Posterior cingulate gyrus (tissue), 11 donors: ENCODE data around the gene F12.
"Not testable (repeated sequence)": the region's sequence is repeated elsewhere in the genome, so short reads cannot be mapped to it uniquely, and the experiment has no call there.

ENCODE experiments used
- DNase-seq, 10 donors: peaks; one replicate each; pipeline versions ENCODE4 v3.0.0 to v3.0.0-alpha.2; 2020 to 2021; ENCODE audit warnings: mixed read lengths in 3 of 10
- intact Hi-C: fragments of 100-400 bp; cut with DNase I; formaldehyde crosslinking; loops from one replicate; pipeline ENCODE4 v1.15.1; 2023

F12 gene

DNA sequence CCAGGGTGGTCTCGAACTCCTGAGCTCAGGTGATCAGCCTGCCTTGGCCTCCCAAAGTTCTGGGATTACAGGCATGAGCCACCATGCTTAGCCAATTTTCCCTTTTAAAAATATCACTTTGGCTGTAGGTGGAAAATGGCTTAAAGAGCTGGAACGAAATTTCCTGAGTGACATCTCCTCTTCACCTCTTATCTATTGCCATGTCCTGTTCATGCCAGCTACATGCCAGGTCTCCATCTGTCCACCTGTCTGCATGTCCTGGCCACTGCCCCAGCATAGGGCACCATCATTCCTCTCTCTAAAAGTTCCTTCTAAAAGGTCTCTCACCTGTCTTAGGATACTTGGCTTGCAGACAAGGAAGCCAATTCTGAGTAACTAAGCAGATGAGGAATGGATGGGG is 14.3 kb upstream of the F12 start:
- intact Hi-C loops, result no loop called here
- no peak for DNase-seq

- intact Hi-C loops, result no loop called here
- DNase-seq, result no peak
Measured at GRCh38 chr5:177421062-177421798, 11.9 kb upstream of the F12 start.

DNA sequence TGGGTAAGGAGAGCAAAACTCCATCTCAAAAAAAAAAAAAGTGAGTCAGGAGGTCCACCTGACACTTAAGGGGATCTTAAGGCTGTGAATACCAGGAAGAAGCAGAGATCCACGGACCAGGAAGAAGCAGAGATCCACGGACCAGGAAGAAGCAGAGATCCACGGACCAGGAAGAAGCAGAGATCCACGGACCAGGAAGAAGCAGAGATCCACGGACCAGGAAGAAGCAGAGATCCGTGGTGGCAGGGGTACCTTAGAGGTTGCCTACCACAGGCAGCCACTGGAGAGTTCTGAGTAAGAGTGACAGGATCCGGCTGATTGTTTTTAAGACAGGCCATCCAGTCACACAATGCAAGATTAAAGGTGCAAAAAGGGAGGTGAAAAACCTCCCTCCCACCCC is 11.1 kb upstream of the F12 start:
- DNase-seq, intact Hi-C loops: not testable (repeated sequence)

DNA sequence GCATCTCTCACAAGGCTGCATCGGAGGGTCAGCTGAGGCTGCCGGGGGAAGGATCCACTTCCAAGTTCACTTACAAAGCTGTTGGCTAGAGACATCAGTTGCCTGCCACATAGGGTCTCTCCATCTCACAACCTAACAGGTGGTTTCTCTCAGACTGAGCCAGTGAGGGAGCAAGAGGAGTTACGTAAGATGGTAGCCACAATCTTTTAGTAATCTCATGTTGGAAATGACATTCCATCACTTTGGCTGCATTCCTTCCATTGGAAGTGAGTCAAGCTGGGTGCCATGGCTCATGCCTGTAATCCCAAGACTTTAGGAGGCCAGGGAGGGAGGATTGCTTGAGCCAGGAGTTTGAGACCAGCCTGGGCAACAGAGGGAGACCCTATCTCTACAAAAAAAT is 9.7 kb upstream of the F12 start:
- intact Hi-C loops, result no loop called here
- DNase-seq, result no peak

GRCh38 chr5:177417081-177417480 is 7.7 kb upstream of the F12 start:
- intact Hi-C loops, DNase-seq: not testable (repeated sequence)

GRCh38 chr5:177414481-177414880 is 5.1 kb upstream of the F12 start:
- intact Hi-C loops, result no loop called here
- DNase-seq, result no peak

DNA sequence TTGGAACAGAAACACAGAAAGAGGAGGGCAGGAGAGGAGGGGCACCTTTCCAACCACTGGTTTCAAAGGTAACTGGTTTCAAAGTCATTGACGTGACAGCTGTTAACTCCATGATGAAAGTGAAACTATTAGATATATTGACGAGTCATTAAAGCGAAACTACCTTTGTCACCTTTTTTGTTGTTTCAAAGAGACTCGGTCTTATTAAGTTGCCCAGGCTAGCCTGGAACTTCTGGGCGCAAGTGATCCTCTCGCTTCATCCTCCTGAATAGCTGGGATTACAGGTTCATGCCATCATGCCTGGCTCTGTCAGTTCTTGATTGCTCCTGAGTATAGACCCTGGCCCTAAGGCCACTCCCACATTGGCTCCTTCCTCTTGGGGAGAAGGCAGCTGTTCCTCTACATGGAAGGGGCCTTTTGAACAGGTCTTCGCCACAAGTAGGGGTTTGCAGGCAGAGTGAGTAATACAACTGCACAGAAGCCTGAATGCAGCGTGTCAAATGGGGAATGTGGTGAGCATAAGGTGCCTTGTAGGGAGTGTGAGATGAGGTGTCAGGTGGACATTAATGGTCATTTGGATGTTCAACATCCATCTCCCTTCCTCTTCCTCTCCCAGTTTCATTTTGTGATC is 3.4 kb upstream of the F12 start:
- DNase-seq, result no peak
- intact Hi-C loops, result no loop called here

DNA sequence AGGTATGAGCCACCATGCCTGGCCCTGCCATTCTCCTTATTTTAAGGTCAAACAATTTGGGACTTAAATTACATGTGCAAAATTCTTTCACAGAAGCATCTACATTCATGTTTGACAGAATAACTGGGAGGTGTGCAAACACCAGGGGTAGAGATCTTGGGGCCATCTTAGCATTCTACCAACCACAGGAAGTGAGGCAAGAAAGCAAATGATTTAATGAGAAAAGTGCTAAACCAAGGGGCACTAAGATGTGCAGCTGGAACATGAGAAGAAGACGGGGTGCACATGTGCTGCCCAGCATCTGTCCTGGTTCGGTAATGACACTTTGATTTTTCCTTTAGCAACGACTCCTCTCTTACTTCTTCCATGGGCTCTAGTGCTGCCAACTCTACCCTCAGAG is 1.2 kb upstream of the F12 start:
- DNase-seq, result no peak
- intact Hi-C loops, result no loop called here

- DNase-seq, result peak in 1 of 10 donors; percentile 80
- intact Hi-C loops, result loop anchor here (2.0 kb wide), 1 partner anchor 21 kb away; the partner anchor contains the start of gene GRK6
Measured at GRCh38 chr5:177405805-177406204, 3.6 kb downstream of the F12 start.

DNA sequence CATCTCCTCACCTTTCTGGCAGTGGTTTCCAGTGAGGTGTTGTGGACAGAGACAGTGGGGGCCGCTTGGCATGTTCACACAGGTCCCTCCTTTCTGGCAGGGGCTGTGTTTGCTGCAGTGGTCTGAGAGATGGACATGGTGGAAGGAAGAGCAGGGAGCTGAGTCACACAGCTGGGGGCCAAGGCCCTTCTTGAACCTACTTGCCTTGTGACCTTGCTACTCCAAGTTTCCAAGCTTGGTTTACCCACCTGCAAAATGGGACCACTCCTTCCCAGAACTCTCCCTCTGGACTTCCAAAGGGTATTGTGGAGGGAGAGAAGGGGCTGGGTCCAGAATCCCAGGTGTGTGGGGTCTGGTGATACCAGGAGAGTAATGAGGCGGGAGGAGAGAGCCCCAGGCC is 4.1 kb downstream of the F12 start:
- DNase-seq, result no peak
- intact Hi-C loops, result loop anchor here (2.0 kb wide), 1 partner anchor 21 kb away; the partner anchor contains the start of gene GRK6

- peak in 1 of 10 donors; percentile 81 for DNase-seq
- intact Hi-C loops, result loop anchor here (1.0 to 5.0 kb wide), 3 partner anchors 22 to 93 kb away; partner anchors contain the start of genes GRK6 and PDLIM7
Measured at GRCh38 chr5:177404641-177405179, 4.7 kb downstream of the F12 start.

DNA sequence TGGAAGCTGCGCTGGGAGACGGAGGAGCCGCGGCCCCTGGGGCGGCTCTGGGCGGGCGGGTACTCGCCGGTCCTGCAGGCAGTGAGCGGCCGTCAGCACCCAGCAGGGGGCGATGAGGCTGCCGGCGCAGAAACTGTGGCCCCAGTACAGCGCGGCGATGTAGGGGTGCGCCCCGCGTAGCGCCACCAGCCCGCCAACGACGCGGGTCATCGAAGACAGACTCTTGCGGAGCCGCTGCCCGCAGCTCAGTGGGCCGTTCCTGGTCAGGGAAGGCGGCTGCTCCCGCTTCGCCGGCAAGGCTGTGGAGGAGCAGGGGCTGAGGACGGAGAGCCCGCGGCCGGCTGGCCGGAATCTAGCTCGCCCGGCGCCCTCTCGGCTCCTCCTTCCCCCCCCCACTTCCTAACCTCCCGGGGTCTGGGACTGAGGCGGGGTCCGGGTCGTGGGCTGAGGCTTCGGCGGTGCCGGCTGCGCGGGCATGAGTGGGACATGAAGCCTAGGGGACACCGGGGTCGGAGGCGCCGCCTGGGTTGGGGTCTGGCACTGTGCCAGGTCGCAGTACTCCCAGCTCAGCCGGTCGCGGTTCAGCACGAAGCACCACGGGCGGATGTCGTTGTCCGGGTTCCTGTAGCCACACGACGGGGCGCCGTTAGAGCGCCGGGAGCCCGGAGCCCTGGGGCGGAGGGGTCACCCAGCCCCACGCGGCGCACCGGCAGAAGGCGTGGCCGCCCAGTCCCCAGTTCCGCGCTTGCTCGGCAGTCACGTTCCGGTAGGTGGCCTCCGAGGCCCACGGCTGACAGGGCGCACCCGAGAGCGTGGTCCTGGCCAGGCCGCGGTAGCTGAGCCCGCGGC is 5.3 kb downstream of the F12 start:
- intact Hi-C loops, result loop anchor here (1.0 to 5.0 kb wide), 4 partner anchors 23 to 93 kb away; partner anchors contain the start of genes GRK6, PDLIM7 and PRR7
- DNase-seq, result peak; percentile 59 to 96 (median 76)

DNA sequence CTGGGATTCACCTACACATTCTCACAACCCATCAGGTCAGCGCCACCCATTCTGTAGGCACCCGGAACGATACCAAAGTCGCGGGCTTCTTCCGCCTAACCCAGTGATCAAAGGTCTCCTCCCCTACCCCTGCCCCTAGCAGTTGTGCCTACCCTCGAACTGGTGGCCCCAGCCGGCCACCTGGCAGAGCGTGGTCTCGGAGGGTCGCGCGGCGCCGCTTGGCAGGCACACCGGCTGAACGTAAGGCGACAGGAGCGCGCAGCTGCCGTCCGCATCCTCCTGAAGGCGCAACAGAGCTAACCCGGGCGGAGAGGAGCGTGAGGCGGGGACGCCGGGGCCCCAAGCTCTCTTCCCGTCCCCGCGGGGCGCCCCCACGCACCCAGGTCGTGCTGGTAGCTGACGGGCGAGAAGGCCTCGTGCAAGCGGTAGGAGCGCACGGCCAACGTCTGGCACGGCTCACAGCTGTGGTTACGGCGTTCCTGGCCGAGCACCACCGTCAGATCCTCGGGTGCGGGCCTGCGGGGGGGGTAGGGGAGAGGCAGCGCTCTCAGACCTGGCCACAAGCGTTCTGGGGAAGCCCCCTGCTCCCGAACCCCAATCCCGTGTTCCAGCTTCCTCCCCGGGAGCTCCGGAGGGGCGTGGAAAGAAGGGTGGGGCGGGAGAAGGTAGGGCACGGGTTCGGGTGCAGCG is 6.1 kb downstream of the F12 start:
- DNase-seq, result peak in 3 of 10 donors; percentile 35 to 82 (median 76)
- intact Hi-C loops, result loop anchor here (2.0 to 5.0 kb wide), 2 partner anchors 44 to 94 kb away; partner anchors contain the start of genes PDLIM7 and PRR7

GRCh38 chr5:177402271-177403043 is 6.9 kb downstream of the F12 start:
- DNase-seq, result peak in 9 of 10 donors; percentile 23 to 94 (median 64)
- intact Hi-C loops, result loop anchor here (2.0 to 5.0 kb wide), 2 partner anchors 44 to 95 kb away; partner anchors contain the start of genes PDLIM7 and PRR7

DNA sequence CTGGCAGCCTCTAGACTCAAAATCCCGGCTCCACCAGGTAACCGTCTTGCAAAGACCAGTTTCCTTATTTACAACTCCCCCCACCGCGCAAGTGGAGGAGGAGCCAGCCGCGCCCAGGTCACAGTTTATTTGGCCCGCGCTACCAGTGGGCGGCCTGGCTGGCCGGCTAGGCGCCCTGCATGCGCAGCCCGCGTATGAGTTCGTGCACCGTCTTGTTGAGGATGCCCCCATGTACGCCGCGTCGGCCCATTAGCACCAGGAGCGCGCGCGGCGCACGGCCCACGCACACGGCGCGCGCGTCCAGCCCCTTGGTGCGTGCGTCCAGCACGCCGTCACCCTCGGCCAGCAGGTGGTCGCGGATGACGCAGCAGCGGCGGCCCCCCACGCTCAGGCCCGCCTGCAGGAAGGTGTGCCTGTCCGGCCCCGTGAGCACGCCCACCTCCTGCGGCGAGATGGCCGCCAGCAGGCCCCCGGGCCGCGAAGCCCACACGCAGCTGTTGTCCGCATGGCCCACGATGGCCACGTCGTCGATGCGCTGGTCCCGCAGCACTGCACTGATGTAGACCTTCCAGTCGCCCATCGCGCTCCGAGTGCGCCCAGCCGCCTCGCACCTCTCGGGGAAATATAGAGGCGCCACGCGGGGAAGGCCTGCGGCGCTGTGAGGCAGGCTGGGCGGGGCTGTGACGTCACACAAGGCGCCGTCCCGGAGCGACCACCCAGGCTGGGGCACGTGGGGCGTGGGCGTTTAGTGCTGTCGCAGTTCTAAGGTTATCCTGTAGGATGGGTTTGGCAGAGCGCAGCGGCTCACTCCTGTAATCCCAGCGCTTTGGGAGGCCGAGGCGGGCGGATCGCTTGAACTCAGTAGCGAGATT is 9.1 kb downstream of the F12 start, which contains the start of gene PFN3:
Gene PFN3, minus strand, starts transcription at position 665 of the 872 bp plus-strand sequence. Its CDS starts 85 bp downstream, at position 580.
- DNase-seq, result peak in 2 of 10 donors; percentile 76 to 79
- intact Hi-C loops, result loop anchor here (5.0 kb wide), 1 partner anchor 97 kb away; the partner anchor contains the start of gene PDLIM7

- intact Hi-C loops, result no loop called here
- DNase-seq, result no peak
Measured at GRCh38 chr5:177397875-177398390, 11.4 kb downstream of the F12 start.

- no peak for DNase-seq
Measured at GRCh38 chr5:177396807-177397206, 12.6 kb downstream of the F12 start.

DNA sequence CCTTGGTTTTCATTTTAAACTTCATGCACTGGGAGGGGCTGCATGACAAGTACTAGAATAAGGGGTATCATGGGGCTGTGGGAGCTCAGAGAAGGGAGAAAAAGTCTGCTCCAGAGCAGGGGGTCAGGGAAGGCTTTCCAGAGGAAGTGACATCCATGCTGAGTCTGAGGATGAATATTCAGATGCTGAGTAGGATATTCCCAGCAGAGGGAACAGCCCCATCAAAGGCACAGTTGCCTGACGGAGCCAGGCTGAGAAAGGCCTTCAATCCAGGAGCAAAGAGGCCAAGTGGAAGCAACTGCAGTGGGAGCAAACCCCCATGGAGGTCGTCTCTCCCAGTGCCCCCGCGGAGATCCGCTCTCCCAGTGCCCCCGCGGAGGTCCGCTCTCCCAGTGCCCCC is 13.3 kb downstream of the F12 start:
- no peak for DNase-seq
- intact Hi-C loops, result no loop called here

More at GRCh38 chr5:177396807-177397206, 12.6 kb downstream of the F12 start:
- intact Hi-C loops, result no loop called here
